H1 (cell line): ENCODE results near the gene NCAPG. TPM values are rescaled to one million over a fixed set of nuclear protein-coding genes. Genes with fewer than 3 reads are reported as not detected.

Experiments used
- CHD7 ChIP-seq: fragments of 300-600 bp; sonication (generic); IDR thresholded peaks from 2 replicates; pipeline ENCODE4 v1.7.1; 2012; ENCODE audit warnings: low read length, moderate library complexity, mild to moderate bottlenecking, inconsistent platforms; ENCODE audit not compliant: insufficient replicate concordance
- JUN ChIP-seq: IDR thresholded peaks from 2 replicates; pipeline ENCODE4 v1.6.1; 2011; ENCODE audit warnings: low read depth, mild to moderate bottlenecking, improper control_type of control experiment, low read length
- NRF1 ChIP-seq: IDR thresholded peaks from 2 replicates; pipeline ENCODE4 v1.6.1; 2011; ENCODE audit warnings: mild to moderate bottlenecking, low read depth, low read length, improper control_type of control experiment
- POU5F1 ChIP-seq: IDR thresholded peaks from 2 replicates; pipeline ENCODE4 v1.6.1; 2011; ENCODE audit warnings: low read depth, mild to moderate bottlenecking, low read length, moderate library complexity
- RNF2 ChIP-seq: fragments of 200-900, 300-1000 bp; sonication (generic); IDR thresholded peaks from 2 replicates; pipeline ENCODE4 v1.7.1; 2016; ENCODE audit warnings: borderline replicate concordance, low read depth, mild to moderate bottlenecking, antibody characterized with exemption, low read length; ENCODE audit not compliant: poor library complexity, severe bottlenecking; ENCODE audit errors: missing control alignments
- TAF1 ChIP-seq: IDR thresholded peaks from 2 replicates; pipeline ENCODE4 v1.6.1; 2011; ENCODE audit warnings: mild to moderate bottlenecking, low read depth, low read length
- TEAD4 ChIP-seq: IDR thresholded peaks from 2 replicates; pipeline ENCODE4 v1.6.1; 2012; ENCODE audit warnings: low read depth, low read length, inconsistent platforms, mixed read lengths
- ZNF274 ChIP-seq: IDR thresholded peaks from 2 replicates; pipeline ENCODE4 v1.7.0; 2012; ENCODE audit warnings: low read length, borderline replicate concordance; ENCODE audit errors: extremely low read depth
- polyA plus RNA-seq, 7 experiments: library from polyadenylated mRNA; depleted of rRNA in 3 of 7; stranded (reverse) in 5 of 7; unstranded in 2 of 7; fragments of >200 nt in 5 of 7; fragments of 200-250 nt in 2 of 7; gene quantifications; 1 replicate in 5 of 7; 2 replicates in 1 of 7; 4 replicates in 1 of 7; pipeline versions ENCODE4 v1.2.1 to v1.2.3, GENCODE V29; 2011 to 2013; ENCODE audit warnings: missing spikeins in 2 of 7, mixed read lengths in 2 of 7
- total RNA-seq: library from RNA; stranded (reverse); fragmentation: NEBNext Ultra II Directional; extraction: Animal tissue kit (Norgen Biotek cat#: 25700); gene quantifications from 2 replicates; pipeline ENCODE4 v1.2.1, GENCODE V29; 2021
- TF ChIP-seq, protein P1 (sequence below): IDR thresholded peaks from 2 replicates; pipeline ENCODE4 v1.6.1; 2012; ENCODE audit warnings: low read length, inconsistent platforms

Gene NCAPG
- total and polyA plus RNA-seq, 2 of the 8 experiments (the other 6 are each of a cell fraction or from before 2014, with no cell fraction given) = 12.9 to 52.3 TPM

DNA sequence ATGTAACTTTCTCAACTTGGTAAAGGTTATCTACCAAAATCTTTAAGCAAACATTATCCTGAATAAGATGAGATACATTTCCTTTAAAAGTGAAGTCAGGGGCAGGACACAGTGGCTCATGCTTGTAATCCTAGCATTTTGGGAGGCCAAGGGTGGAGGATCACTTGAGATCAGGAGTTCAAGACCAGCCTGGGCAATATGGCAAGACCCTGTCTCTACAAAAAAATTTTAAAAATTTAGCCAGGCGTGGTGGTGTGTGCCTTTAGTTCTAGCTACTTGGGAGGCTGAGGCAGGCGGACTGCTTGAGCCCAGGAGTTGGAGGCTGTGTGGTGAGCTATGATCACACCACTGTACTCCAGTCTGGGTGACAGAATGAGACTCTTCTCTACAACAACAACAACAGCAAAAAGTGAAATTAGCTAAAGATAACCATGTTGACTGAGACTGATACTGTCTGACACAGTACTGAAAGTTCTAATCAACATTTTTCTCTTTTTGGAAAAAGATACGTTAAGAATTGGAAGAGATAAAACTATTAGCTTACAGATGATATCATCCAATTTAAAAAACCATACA lies 5.1 kb upstream of the NCAPG start (continued):
- TF ChIP-seq CHD7 (no peak), NRF1 (no peak), JUN (no peak), RNF2 (no peak), TEAD4 (no peak), ZNF274 (no peak), POU5F1 (no peak), TAF1 (no peak)
- TF ChIP-seq, protein P1, sequence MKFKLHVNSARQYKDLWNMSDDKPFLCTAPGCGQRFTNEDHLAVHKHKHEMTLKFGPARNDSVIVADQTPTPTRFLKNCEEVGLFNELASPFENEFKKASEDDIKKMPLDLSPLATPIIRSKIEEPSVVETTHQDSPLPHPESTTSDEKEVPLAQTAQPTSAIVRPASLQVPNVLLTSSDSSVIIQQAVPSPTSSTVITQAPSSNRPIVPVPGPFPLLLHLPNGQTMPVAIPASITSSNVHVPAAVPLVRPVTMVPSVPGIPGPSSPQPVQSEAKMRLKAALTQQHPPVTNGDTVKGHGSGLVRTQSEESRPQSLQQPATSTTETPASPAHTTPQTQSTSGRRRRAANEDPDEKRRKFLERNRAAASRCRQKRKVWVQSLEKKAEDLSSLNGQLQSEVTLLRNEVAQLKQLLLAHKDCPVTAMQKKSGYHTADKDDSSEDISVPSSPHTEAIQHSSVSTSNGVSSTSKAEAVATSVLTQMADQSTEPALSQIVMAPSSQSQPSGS = no peak
